Stomach (tissue), 4 donors: Measurements from ENCODE around the gene ABHD2.

Experiments used
- CTCF ChIP-seq, 7 experiments: fragments of 450-650 bp in 4 of 7; fragments of 200-600 bp in 3 of 7; sonication (generic) in 3 of 7; IDR thresholded peaks; one replicate each; pipeline ENCODE4 v1.5.1; 2016 to 2019; ENCODE audit warnings: antibody characterized with exemption in 7 of 7, control low read depth in 2 of 7, mild to moderate bottlenecking in 1 of 7
- EP300 ChIP-seq: sonication (generic); formaldehyde crosslinking; IDR thresholded peaks from one replicate; pipeline ENCODE4 v1.6.1; 2017; ENCODE audit warnings: antibody characterized with exemption
- POLR2A ChIP-seq, 4 donors: fragments of 450-650 bp; IDR thresholded peaks; one replicate each; pipeline ENCODE4 v1.6.1; 2016; ENCODE audit warnings: antibody characterized with exemption in 4 of 4, control low read depth in 2 of 4, mild to moderate bottlenecking in 1 of 4, moderate library complexity in 1 of 4
- POLR2AphosphoS5 ChIP-seq, 3 donors: sonication (generic); formaldehyde crosslinking; IDR thresholded peaks; one replicate each; pipeline ENCODE4 v1.6.1; 2016; ENCODE audit warnings: antibody characterized with exemption in 3 of 3

- TF ChIP-seq CTCF (IDR thresholded peaks at IDR 0.05) (no peak), POLR2A (IDR thresholded peaks at IDR 0.05) (no peak), POLR2AphosphoS5 (IDR thresholded peaks at IDR 0.05) (no peak), EP300 (no peak)
Measured at GRCh38 chr15:89078851-89079810, 9.1 kb upstream of the ABHD2 start.
